IPS DF 6.9 (cell line): ENCODE results near the gene SLC24A5.
A peak's percentile ranks its signal among the peaks of the same experiment; 100 is the strongest.

ENCODE experiments used
- DNase-seq: peaks from one replicate; pipeline ENCODE4 v3.0.0-alpha.2; 2013; ENCODE audit warnings: low read depth, low spot score
- H3K27ac ChIP-seq: one replicate; pipeline ENCODE4 v1.5.1; 2013; ENCODE audit warnings: low read length, control low read depth
- H3K27me3 ChIP-seq: 2 replicates; pipeline ENCODE4 v1.6.1; 2013; ENCODE audit warnings: mild to moderate bottlenecking, low read length; ENCODE audit not compliant: control insufficient read depth, insufficient read depth
- H3K36me3 ChIP-seq: 2 replicates; pipeline ENCODE4 v1.6.1; 2013; ENCODE audit warnings: low read length; ENCODE audit not compliant: control insufficient read depth, insufficient read depth
- H3K4me1 ChIP-seq: 2 replicates; pipeline ENCODE4 v1.6.1; 2013; ENCODE audit warnings: low read length; ENCODE audit not compliant: control insufficient read depth, insufficient read depth
- H3K4me3 ChIP-seq: 2 replicates; pipeline ENCODE4 v1.5.1; 2013; ENCODE audit warnings: mild to moderate bottlenecking, low read length
- H3K9me3 ChIP-seq: 2 replicates; pipeline ENCODE4 v1.6.1; 2013; ENCODE audit warnings: low read length, inconsistent platforms; ENCODE audit not compliant: control insufficient read depth, insufficient read depth
- WGBS: extraction: QIAGEN DNeasy Blood & Tissue Kit; methylation state at CpG from one replicate; pipeline ENCODE4 v1.1.7; 2013; ENCODE audit warnings: mixed read lengths, missing lambda C conversion rate; ENCODE audit not compliant: insufficient read length, insufficient coverage; 5-methylcytosine and 5-hydroxymethylcytosine counted together

The SLC24A5 gene

DNA sequence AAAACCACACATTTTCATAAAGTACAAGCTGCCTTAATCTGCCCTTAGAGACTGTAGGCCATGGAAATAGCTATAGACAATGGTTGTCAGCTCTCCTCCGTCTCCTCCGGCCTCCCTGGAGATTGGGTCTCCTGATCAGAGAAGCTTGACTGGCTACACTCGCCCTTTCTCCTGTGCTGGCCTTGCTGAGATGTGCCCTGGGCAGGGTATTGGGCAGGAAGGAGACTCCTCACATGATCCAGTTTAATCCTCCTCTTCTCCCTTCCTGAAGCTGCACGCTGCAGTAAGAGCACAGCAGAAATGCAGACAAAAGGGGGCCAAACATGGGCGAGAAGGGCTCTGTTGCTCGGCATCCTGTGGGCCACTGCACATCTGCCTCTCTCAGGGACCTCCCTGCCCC lies at the start of gene SLC24A5:
Gene SLC24A5, plus strand, starts transcription at position 246 of the 400 bp plus-strand sequence. Its CDS starts 55 bp downstream, at position 301.
- H3K4me3 ChIP-seq: no peak within 1 kb of the TSS
- no peak for DNase-seq
- WGBS: no CpG with 5 or more reads among the region's 6 CpGs
- no peaks in the 10 kb centered on the region for H3K36me3 ChIP-seq
- H3K27me3 ChIP-seq: no peaks in the 10 kb centered on the region
- no peak within 1 kb of the TSS for H3K27ac ChIP-seq
- H3K9me3 ChIP-seq: no peaks in the 10 kb centered on the region
- H3K4me1 ChIP-seq: 0 out of 2 replicates have a peak, but pooled peaks cover 1% of the 10 kb centered on the region

DNA sequence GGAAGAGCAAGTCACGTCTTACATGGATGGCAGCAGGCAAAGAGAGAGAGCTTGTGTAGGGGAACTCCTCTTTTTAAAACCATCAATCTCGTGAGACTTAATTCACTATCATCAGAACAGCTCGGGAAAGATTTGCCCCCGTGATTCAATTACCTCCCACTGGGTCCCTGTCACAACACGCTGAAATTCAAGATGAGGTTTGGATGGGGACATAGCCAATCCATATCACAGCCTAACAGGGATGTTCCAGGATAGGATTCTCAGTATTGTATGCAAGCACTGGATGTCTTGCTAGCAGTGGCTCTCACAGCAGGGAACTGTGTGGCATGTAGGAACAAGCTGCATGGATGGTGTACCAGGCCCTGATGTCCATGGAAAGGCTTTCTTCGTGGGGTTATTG lies 47.8 kb upstream of the SLC24A5 start:
- Histone ChIP-seq H3K9me3 (no peaks in the 10 kb centered on the region), H3K4me1 (no peaks in the 10 kb centered on the region), H3K4me3 (no peak overlapping the region), H3K36me3 (no peaks in the 10 kb centered on the region), H3K27me3 (no peaks in the 10 kb centered on the region), H3K27ac (no peak overlapping the region)
- DNase-seq: no peak
- no CpG with 5 or more reads among the region's 6 CpGs for WGBS

DNA sequence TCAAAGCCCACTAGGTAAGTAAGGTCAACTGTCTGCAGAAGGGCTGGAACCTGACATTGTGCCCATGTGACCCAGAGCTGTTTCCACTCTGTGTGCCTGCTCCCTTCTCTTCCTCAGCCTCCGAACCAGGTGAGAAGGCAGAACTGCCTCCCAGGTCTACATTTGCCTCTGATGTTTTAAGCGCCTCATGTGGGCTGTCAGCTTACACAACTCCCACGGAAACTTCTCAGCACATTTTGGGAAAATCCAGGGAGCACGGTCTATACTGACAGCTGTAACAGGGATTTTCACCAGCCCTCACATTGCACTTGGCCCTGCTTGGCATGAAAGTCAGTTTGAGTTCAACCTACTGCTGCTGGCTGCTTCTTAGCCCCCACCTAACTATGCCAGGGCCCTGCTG lies 46.9 kb upstream of the SLC24A5 start:
- H3K27ac ChIP-seq: no peak overlapping the region
- H3K9me3 ChIP-seq: no peaks in the 10 kb centered on the region
- H3K36me3 ChIP-seq: no peaks in the 10 kb centered on the region
- no CpG with 5 or more reads among the region's 4 CpGs for WGBS
- no peaks in the 10 kb centered on the region for H3K4me1 ChIP-seq
- no peak overlapping the region for H3K4me3 ChIP-seq
- H3K27me3 ChIP-seq: no peaks in the 10 kb centered on the region
- no peak for DNase-seq

DNA sequence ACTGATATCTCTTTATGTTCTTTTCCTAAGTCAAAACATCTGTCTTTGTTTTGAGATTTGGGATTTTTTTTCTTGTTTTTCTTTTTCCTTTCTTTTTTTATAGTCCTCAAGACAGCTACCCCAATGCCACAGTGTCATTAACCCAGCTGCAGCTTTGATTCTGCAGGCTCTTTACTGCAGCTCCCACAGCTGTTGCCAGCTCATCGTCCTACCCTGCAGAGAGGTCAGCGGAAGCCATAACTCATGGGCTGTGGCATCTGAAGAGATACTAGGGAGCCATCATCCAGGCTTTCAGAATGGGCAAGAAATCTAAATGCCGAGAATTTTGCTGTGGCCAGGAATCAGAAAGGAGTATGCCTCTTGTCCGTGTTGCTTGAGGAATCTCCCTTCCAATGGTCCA lies 44.3 kb upstream of the SLC24A5 start:
- no CpG with 5 or more reads among the region's 4 CpGs for WGBS
- DNase-seq: no peak
- H3K9me3 ChIP-seq: no peaks in the 10 kb centered on the region

DNA sequence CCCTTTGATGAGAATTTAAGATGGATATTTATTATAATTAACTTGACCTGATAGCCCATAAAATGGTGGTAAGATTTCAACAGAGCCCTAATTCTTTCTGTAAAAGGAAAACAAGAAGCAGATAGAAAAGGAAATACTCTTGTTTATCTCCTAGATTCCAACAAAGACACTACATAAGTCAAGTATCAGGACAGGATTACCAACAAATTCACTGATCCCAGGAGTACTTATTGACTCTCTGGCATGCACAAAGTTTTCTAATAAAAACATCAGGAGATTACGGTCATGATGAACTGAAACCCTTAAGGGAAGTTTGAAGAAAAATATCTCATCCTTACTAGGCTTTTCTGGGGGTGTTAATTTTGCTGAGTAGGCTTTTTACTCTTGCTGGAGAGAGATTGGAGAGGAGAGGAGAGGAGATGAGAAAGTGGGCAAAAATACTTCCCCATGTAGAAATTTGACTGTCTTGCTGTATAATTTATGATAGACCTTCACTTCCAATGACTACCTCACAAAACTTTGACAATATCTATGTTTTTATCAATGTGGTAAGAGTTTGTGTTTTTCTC lies 43.1 kb upstream of the SLC24A5 start:
- Histone ChIP-seq H3K9me3 (no peaks in the 10 kb centered on the region), H3K27ac (no peak overlapping the region), H3K4me3 (no peak overlapping the region), H3K27me3 (no peaks in the 10 kb centered on the region), H3K36me3 (no peaks in the 10 kb centered on the region), H3K4me1 (no peaks in the 10 kb centered on the region)
- WGBS: no CpG with 5 or more reads among the region's 1 CpG
- no peak for DNase-seq

More for the DNA sequence above, 44.3 kb upstream of the SLC24A5 start:
- H3K27me3 ChIP-seq: no peaks in the 10 kb centered on the region
- no peak overlapping the region for H3K27ac ChIP-seq
- H3K4me3 ChIP-seq: no peak overlapping the region
- no peaks in the 10 kb centered on the region for H3K4me1 ChIP-seq
- H3K36me3 ChIP-seq: no peaks in the 10 kb centered on the region

DNA sequence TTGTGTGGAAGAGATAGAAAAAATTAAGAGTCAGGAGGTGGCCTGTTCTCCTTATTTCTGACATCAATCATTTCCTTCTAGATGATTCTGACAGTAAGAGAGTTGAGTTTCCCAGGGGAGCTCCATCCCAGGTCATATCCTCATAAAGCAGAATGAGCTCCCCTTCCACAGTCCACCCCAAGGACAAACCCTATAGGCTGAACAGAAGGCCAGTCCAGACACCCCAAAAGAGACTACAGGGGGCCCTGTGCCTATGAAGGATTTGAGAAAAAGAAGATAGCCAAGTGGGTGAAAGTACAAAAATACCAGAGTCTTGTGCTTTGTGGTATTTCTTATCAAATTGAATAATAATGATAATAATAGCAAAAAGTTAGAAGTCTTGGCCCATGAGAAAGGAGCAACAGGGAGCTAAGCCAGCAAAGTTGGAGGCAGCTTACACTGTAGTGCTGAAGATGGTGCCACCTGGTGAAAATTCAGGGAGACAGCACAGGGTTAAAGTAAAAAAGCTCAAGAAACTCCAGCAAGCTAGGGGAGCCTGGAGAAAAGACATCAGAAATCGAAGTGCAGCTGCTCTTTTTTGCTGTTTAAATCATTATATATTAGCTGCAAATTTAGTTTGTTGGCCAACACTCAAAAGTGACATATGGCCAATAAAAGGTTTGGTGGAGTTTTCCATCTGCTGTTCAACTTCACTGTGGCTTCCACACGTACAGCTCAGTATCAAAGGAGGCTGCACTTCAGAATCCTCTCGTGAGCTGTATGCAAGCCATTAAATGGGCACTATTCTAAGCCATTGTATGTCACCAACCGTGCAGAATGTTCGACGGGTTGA lies 35.8 kb upstream of the SLC24A5 start:
- Histone ChIP-seq H3K4me1 (no peaks in the 10 kb centered on the region), H3K4me3 (no peak overlapping the region), H3K36me3 (no peaks in the 10 kb centered on the region), H3K27ac (no peak overlapping the region), H3K9me3 (no peaks in the 10 kb centered on the region), H3K27me3 (no peaks in the 10 kb centered on the region)
- DNase-seq: peak; percentile 39
- no CpG with 5 or more reads among the region's 6 CpGs for WGBS

DNA sequence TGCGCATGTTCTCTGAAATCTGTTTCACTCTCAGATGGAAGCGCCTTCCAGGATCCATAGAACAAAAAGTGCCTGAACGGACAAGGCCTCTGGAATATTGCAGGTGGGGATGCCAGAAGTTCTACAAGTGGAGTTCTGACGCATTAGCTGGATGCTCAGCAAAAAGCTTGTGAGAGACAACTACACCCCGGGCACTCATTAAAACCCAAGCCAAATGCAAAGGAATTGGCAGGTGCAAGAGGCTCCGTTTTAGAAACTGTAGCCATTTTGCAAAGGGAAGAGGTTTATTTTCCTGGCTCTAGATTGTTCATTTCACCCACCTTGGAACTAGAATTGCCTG lies 35.2 kb upstream of the SLC24A5 start:
- H3K36me3 ChIP-seq: no peaks in the 10 kb centered on the region
- no CpG with 5 or more reads among the region's 6 CpGs for WGBS
- no peak overlapping the region for H3K27ac ChIP-seq
- no peak for DNase-seq
- H3K27me3 ChIP-seq: no peaks in the 10 kb centered on the region
- no peaks in the 10 kb centered on the region for H3K4me1 ChIP-seq
- H3K4me3 ChIP-seq: no peak overlapping the region
- no peaks in the 10 kb centered on the region for H3K9me3 ChIP-seq

DNA sequence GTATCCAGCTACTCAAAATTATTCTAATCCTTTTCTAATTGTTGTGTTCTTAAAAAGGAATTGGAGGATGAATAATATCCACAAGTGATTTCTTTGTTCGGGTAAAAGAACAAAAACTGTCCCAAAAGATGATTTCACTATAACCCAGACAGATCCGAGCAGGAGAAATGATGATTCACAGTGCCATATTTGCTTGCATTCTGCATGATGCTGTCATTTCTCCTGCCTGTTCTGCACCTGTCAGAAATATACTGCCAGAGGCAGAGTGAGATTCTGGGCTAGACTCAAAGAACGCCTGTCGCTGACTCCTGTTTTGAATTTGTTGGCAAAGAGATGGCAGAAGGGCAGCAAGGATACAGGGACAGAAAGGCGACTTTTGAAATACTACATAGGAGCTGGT lies 34.7 kb upstream of the SLC24A5 start:
- Histone ChIP-seq H3K4me1 (no peaks in the 10 kb centered on the region), H3K36me3 (no peaks in the 10 kb centered on the region), H3K27me3 (no peaks in the 10 kb centered on the region), H3K9me3 (no peaks in the 10 kb centered on the region), H3K27ac (no peak overlapping the region), H3K4me3 (no peak overlapping the region)
- WGBS: no CpG with 5 or more reads among the region's 5 CpGs
- DNase-seq: no peak

DNA sequence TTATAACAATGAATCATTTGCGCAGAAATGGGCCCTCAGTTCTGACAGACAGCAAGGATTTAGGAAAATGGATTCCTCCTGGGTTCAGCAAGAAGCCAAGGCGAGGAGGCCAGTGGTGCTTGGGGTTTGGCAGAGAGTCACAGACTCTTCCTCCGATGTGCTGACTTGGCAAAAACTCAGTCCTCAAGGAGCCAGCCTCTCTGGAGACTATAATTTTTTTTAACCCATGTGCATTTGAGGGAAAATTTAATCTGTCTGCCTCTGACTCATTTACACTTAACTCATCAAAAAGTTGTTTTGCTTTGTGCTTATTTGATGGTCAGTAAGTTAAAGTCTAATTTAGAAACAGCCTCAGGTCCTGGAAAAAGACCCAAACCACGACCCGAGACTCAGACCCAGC lies 34.2 kb upstream of the SLC24A5 start:
- WGBS: no CpG with 5 or more reads among the region's 5 CpGs
- H3K36me3 ChIP-seq: no peaks in the 10 kb centered on the region
- H3K27ac ChIP-seq: no peak overlapping the region
- no peak overlapping the region for H3K4me3 ChIP-seq
- no peak for DNase-seq
- H3K27me3 ChIP-seq: no peaks in the 10 kb centered on the region
- no peaks in the 10 kb centered on the region for H3K4me1 ChIP-seq
- H3K9me3 ChIP-seq: no peaks in the 10 kb centered on the region

DNA sequence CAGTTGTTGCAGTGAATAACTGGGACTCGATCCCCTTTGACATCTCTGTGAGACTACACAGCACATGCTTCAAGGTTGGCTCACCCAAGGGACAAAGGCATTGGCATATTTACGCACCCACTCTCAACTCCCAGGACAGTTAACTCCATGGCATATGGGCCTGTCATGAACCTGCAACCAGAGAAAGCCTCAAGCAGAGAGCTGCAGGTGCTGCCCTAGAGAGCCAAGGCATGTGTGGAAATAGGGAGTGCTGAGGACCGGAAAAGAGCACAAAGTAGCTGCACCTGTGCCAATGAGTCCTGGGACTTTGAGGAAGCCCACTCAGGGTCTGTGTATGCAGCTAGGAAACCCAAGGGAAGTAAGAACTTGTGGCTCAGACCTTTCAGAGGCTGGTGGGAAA lies 32.9 kb upstream of the SLC24A5 start:
- WGBS: no CpG with 5 or more reads among the region's 3 CpGs

DNA sequence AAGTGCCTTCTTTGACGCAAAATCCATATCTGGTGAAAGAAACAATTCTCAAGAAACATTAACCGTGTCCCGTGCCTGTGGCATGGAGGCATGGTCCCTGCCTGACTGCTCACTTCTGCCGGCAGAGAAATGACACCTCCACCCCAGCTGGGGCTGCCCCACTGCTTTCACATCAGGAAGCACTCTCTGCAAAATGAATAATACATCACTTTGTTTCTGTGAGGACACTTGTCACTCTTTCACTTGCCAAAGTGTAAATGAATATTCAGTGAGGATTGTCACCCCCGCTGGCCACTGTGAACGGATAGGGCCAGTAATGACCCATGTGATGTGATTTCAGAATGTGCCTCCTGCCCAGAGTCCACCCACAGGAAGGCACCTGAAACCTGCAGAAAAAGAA lies 31.1 kb upstream of the SLC24A5 start:
- no CpG with 5 or more reads among the region's 6 CpGs for WGBS

More for the DNA sequence above, 32.9 kb upstream of the SLC24A5 start:
- DNase-seq: no peak
- H3K4me1 ChIP-seq: no peaks in the 10 kb centered on the region
- H3K36me3 ChIP-seq: no peaks in the 10 kb centered on the region
- no peaks in the 10 kb centered on the region for H3K9me3 ChIP-seq
- H3K4me3 ChIP-seq: no peak overlapping the region
- H3K27ac ChIP-seq: no peak overlapping the region
- no peaks in the 10 kb centered on the region for H3K27me3 ChIP-seq

More for the DNA sequence above, 31.1 kb upstream of the SLC24A5 start:
- DNase-seq: no peak
- Histone ChIP-seq H3K4me1 (no peaks in the 10 kb centered on the region), H3K27me3 (no peaks in the 10 kb centered on the region), H3K9me3 (no peaks in the 10 kb centered on the region), H3K36me3 (no peaks in the 10 kb centered on the region), H3K27ac (no peak overlapping the region), H3K4me3 (no peak overlapping the region)
